Measurements from ENCODE around the gene SERPINA10. TPM values are rescaled to one million over a fixed set of nuclear protein-coding genes. Genes with fewer than 3 reads are reported as not detected.

SERPINA10 gene
- total RNA-seq, 5 donors from 2014 or later (not counting 1 experiment from before 2014, with no cell fraction given): 0.15 TPM; not detected in 4

- Histone ChIP-seq H3K27me3 (replicated peaks in 1 of 2; ENCODE audit: control insufficient read depth in 2 of 2, extremely low read depth in 1 of 2, insufficient read depth in 2 of 2, low read length in 1 of 2) (peaks cover 0 to 13% of the 10 kb centered on the region in 2 experiments), H3K9me3 (no peaks in the 10 kb centered on the region), H3K27ac (ENCODE audit: low read length) (no peak overlapping the region), H3K4me3 (ENCODE audit: control insufficient read depth in 1 of 2, extremely low read depth in 1 of 2, low read length in 1 of 2) (no peak overlapping the region), H3K36me3 (ENCODE audit: control insufficient read depth in 2 of 2, extremely low read depth in 1 of 2, insufficient read depth in 1 of 2, low read length in 1 of 2) (no peaks in the 10 kb centered on the region), H3K4me1 (ENCODE audit: control insufficient read depth in 1 of 2, extremely low read depth in 1 of 2, insufficient read depth in 2 of 2, low read length in 2 of 2) (no peaks in the 10 kb centered on the region)
- Mint-ChIP-seq H3K4me3 (no peak overlapping the region), H3K36me3 (no peaks in the 10 kb centered on the region), H3K4me1 (no peaks in the 10 kb centered on the region), H3K27me3 (peaks cover 6 to 7% of the 10 kb centered on the region in 2 donors), H3K27ac (no peak overlapping the region), H3K9me3 (peaks cover 0 to 2% (median 0%) of the 10 kb centered on the region in 3 donors)
- no peak for ATAC-seq (replicated peaks in 1 of 4)
- CTCF ChIA-PET: no interaction called here
- WGBS (ENCODE audit: insufficient coverage): no CpG with 5 or more reads among the region's 2 CpGs
- DNase-seq: no peak
- POLR2A ChIA-PET: no interaction called here
Observed at GRCh38 chr14:94328196-94328595, 35.1 kb upstream of the SERPINA10 start.

- no peak within 1 kb of the TSS for H3K4me3 Mint-ChIP-seq
- no peaks in the 10 kb centered on the region for H3K4me1 Mint-ChIP-seq
- ChIA-PET POLR2A (no interaction called here), CTCF (no interaction called here)
- Histone ChIP-seq H3K4me3 (ENCODE audit: control insufficient read depth in 1 of 2, extremely low read depth in 1 of 2, low read length in 1 of 2) (no peak within 1 kb of the TSS), H3K4me1 (ENCODE audit: control insufficient read depth in 1 of 2, extremely low read depth in 1 of 2, insufficient read depth in 2 of 2, low read length in 2 of 2) (no peaks in the 10 kb centered on the region), H3K36me3 (ENCODE audit: control insufficient read depth in 2 of 2, extremely low read depth in 1 of 2, insufficient read depth in 1 of 2, low read length in 1 of 2) (no peaks in the 10 kb centered on the region), H3K9me3 (peaks cover 3% of the 10 kb centered on the region), H3K27ac (ENCODE audit: low read length) (no peak within 1 kb of the TSS), H3K27me3 (replicated peaks in 1 of 2; ENCODE audit: control insufficient read depth in 2 of 2, extremely low read depth in 1 of 2, insufficient read depth in 2 of 2, low read length in 1 of 2) (no peaks in the 10 kb centered on the region)
- no peaks in the 10 kb centered on the region for H3K9me3 Mint-ChIP-seq
- DNase-seq (no peak), ATAC-seq (replicated peaks in 1 of 4) (peak in 1 of 4 experiments; percentile 15)
- WGBS (ENCODE audit: insufficient coverage): 70% methylated on average over 10 of the region's 15 CpGs
- H3K27me3 Mint-ChIP-seq: peaks cover 4 to 9% of the 10 kb centered on the region in 2 donors
- H3K27ac Mint-ChIP-seq: no peak within 1 kb of the TSS
- H3K36me3 Mint-ChIP-seq: no peaks in the 10 kb centered on the region
Observed at GRCh38 chr14:94322648-94323570, 29.8 kb upstream of the SERPINA10 start, which contains the start of gene SERPINA6. Gene SERPINA6 (minus strand): TSS chr14:94323336. CDS start chr14:94314648, 8,688 bp downstream.

- no peaks in the 10 kb centered on the region for H3K9me3 Mint-ChIP-seq
- peaks cover 4 to 9% of the 10 kb centered on the region in 2 donors for H3K27me3 Mint-ChIP-seq
- peaks cover 3% of the 10 kb centered on the region for H3K9me3 ChIP-seq
- 76% methylated on average over 2 of the region's 5 CpGs for WGBS (ENCODE audit: insufficient coverage)
- H3K27me3 ChIP-seq (replicated peaks in 1 of 2; ENCODE audit: control insufficient read depth in 2 of 2, extremely low read depth in 1 of 2, insufficient read depth in 2 of 2, low read length in 1 of 2): no peaks in the 10 kb centered on the region
- no peaks in the 10 kb centered on the region for H3K4me1 ChIP-seq (ENCODE audit: control insufficient read depth in 1 of 2, extremely low read depth in 1 of 2, insufficient read depth in 2 of 2, low read length in 2 of 2)
- H3K27ac ChIP-seq (ENCODE audit: low read length): no peak overlapping the region
- H3K4me3 ChIP-seq (ENCODE audit: control insufficient read depth in 1 of 2, extremely low read depth in 1 of 2, low read length in 1 of 2): no peak overlapping the region
- H3K4me3 Mint-ChIP-seq: no peak overlapping the region
- H3K4me1 Mint-ChIP-seq: no peaks in the 10 kb centered on the region
- ChIA-PET CTCF (no interaction called here), POLR2A (no interaction called here)
- no peak overlapping the region for H3K27ac Mint-ChIP-seq
- DNase-seq (no peak), ATAC-seq (replicated peaks in 1 of 4) (no peak)
- no peaks in the 10 kb centered on the region for H3K36me3 ChIP-seq (ENCODE audit: control insufficient read depth in 2 of 2, extremely low read depth in 1 of 2, insufficient read depth in 1 of 2, low read length in 1 of 2)
- no peaks in the 10 kb centered on the region for H3K36me3 Mint-ChIP-seq
Observed at GRCh38 chr14:94321421-94322271, 28.6 kb upstream of the SERPINA10 start.

- POLR2A ChIA-PET: no interaction called here
- Histone ChIP-seq H3K4me3 (ENCODE audit: control insufficient read depth in 1 of 2, extremely low read depth in 1 of 2, low read length in 1 of 2) (no peak overlapping the region), H3K4me1 (ENCODE audit: control insufficient read depth in 1 of 2, extremely low read depth in 1 of 2, insufficient read depth in 2 of 2, low read length in 2 of 2) (no peaks in the 10 kb centered on the region), H3K9me3 (peaks cover 3% of the 10 kb centered on the region), H3K27me3 (replicated peaks in 1 of 2; ENCODE audit: control insufficient read depth in 2 of 2, extremely low read depth in 1 of 2, insufficient read depth in 2 of 2, low read length in 1 of 2) (no peaks in the 10 kb centered on the region), H3K27ac (ENCODE audit: low read length) (no peak overlapping the region), H3K36me3 (ENCODE audit: control insufficient read depth in 2 of 2, extremely low read depth in 1 of 2, insufficient read depth in 1 of 2, low read length in 1 of 2) (no peaks in the 10 kb centered on the region)
- peaks cover 3 to 4% of the 10 kb centered on the region in 2 donors for H3K27me3 Mint-ChIP-seq
- no peaks in the 10 kb centered on the region for H3K4me1 Mint-ChIP-seq
- 79% methylated on average over 3 of the region's 5 CpGs for WGBS (ENCODE audit: insufficient coverage)
- CTCF ChIA-PET: no interaction called here
- ATAC-seq (replicated peaks in 1 of 4): no peak
- no peak overlapping the region for H3K27ac Mint-ChIP-seq
- no peak overlapping the region for H3K4me3 Mint-ChIP-seq
- H3K9me3 Mint-ChIP-seq: peaks cover 0 to 3% (median 0%) of the 10 kb centered on the region in 3 donors
- H3K36me3 Mint-ChIP-seq: no peaks in the 10 kb centered on the region
- no peak for DNase-seq
Observed at GRCh38 chr14:94320243-94320642, 27.2 kb upstream of the SERPINA10 start.

- Histone ChIP-seq H3K27me3 (replicated peaks in 1 of 2; ENCODE audit: control insufficient read depth in 2 of 2, extremely low read depth in 1 of 2, insufficient read depth in 2 of 2, low read length in 1 of 2) (peaks cover 0 to 6% of the 10 kb centered on the region in 2 experiments), H3K9me3 (peaks cover 3% of the 10 kb centered on the region), H3K27ac (ENCODE audit: low read length) (no peak overlapping the region), H3K4me3 (ENCODE audit: control insufficient read depth in 1 of 2, extremely low read depth in 1 of 2, low read length in 1 of 2) (no peak overlapping the region), H3K36me3 (ENCODE audit: control insufficient read depth in 2 of 2, extremely low read depth in 1 of 2, insufficient read depth in 1 of 2, low read length in 1 of 2) (no peaks in the 10 kb centered on the region), H3K4me1 (ENCODE audit: control insufficient read depth in 1 of 2, extremely low read depth in 1 of 2, insufficient read depth in 2 of 2, low read length in 2 of 2) (no peaks in the 10 kb centered on the region)
- CTCF ChIA-PET: no interaction called here
- DNase-seq: no peak
- no peaks in the 10 kb centered on the region for H3K4me1 Mint-ChIP-seq
- 60% methylated on average over 1 of the region's 4 CpGs for WGBS (ENCODE audit: insufficient coverage)
- no peak for ATAC-seq (replicated peaks in 1 of 4)
- H3K27ac Mint-ChIP-seq: no peak overlapping the region
- peaks cover 4 to 11% of the 10 kb centered on the region in 2 donors for H3K27me3 Mint-ChIP-seq
- POLR2A ChIA-PET: no interaction called here
- H3K9me3 Mint-ChIP-seq: peaks cover 0 to 3% (median 0%) of the 10 kb centered on the region in 3 donors
- H3K36me3 Mint-ChIP-seq: no peaks in the 10 kb centered on the region
- no peak overlapping the region for H3K4me3 Mint-ChIP-seq
Observed at GRCh38 chr14:94317259-94317658, 24.2 kb upstream of the SERPINA10 start.

GRCh38 chr14:94316692-94317091 lies 23.6 kb upstream of the SERPINA10 start:
- DNase-seq: no peak
- Histone ChIP-seq H3K27ac (ENCODE audit: low read length) (no peak overlapping the region), H3K36me3 (ENCODE audit: control insufficient read depth in 2 of 2, extremely low read depth in 1 of 2, insufficient read depth in 1 of 2, low read length in 1 of 2) (no peaks in the 10 kb centered on the region), H3K4me3 (ENCODE audit: control insufficient read depth in 1 of 2, extremely low read depth in 1 of 2, low read length in 1 of 2) (no peak overlapping the region), H3K9me3 (peaks cover 3% of the 10 kb centered on the region), H3K4me1 (ENCODE audit: control insufficient read depth in 1 of 2, extremely low read depth in 1 of 2, insufficient read depth in 2 of 2, low read length in 2 of 2) (no peaks in the 10 kb centered on the region), H3K27me3 (replicated peaks in 1 of 2; ENCODE audit: control insufficient read depth in 2 of 2, extremely low read depth in 1 of 2, insufficient read depth in 2 of 2, low read length in 1 of 2) (peaks cover 0 to 6% of the 10 kb centered on the region in 2 experiments)
- H3K27ac Mint-ChIP-seq: no peak overlapping the region
- CTCF ChIA-PET: no interaction called here
- POLR2A ChIA-PET: no interaction called here
- no peak for ATAC-seq (replicated peaks in 1 of 4)
- peaks cover 0 to 3% (median 0%) of the 10 kb centered on the region in 3 donors for H3K9me3 Mint-ChIP-seq
- peaks cover 4 to 11% of the 10 kb centered on the region in 2 donors for H3K27me3 Mint-ChIP-seq
- WGBS (ENCODE audit: insufficient coverage): 83% methylated on average over 1 of the region's 1 CpG
- no peak overlapping the region for H3K4me3 Mint-ChIP-seq
- H3K4me1 Mint-ChIP-seq: no peaks in the 10 kb centered on the region
- no peaks in the 10 kb centered on the region for H3K36me3 Mint-ChIP-seq

Data from T-cell (primary cell).